ENCODE results near the gene KIRREL1. TPM values are rescaled to one million over a fixed set of nuclear protein-coding genes. Genes with fewer than 3 reads are reported as not detected.

Gene KIRREL1
- total RNA-seq, 1 donor from 2014 or later, result not detected

DNA sequence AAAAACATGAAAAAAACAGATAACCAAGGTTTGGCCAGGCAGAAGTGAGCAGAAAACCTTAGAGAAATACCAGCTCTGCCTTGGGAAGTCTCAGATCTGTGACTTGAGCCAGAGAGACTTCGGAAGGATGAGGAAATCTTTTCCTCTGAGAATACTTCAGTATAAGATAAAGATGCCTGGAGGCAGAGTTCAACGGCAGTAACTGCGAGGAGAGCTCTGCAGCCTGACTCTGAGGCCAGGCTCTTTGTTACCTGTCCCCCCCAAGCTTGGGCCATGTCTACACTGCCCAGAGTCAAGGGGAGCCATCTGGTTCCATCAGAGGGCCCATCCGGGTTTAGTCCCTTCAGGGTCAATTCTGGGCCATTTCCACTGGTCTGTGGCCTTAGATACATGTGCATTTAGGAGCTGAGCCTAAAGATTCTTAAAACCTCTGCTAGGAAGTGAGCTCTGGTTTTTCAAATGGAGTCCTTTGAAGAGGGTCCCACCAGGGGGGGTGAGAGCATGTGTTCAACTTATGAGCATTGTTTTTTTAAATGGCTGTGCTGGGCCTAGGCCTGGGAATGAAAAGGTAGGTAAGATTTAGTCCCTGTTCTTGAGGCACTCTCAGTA, 8.7 kb downstream of the KIRREL1 start:
- no peaks in the 10 kb centered on the region for H3K36me3 Mint-ChIP-seq (ENCODE audit: low read depth)
- no peaks in the 10 kb centered on the region for H3K4me1 Mint-ChIP-seq (ENCODE audit: low read depth)
- no peak overlapping the region for H3K4me3 Mint-ChIP-seq
- no peak for DNase-seq (ENCODE audit: low spot score)
- no peaks in the 10 kb centered on the region for H3K9me3 Mint-ChIP-seq
- H3K27ac Mint-ChIP-seq, result no peak overlapping the region
- intact Hi-C loops (cut with micrococcal nuclease), result no loop called here
- peaks cover 6% of the 10 kb centered on the region for H3K27me3 Mint-ChIP-seq (ENCODE audit: insufficient read depth)

DNA sequence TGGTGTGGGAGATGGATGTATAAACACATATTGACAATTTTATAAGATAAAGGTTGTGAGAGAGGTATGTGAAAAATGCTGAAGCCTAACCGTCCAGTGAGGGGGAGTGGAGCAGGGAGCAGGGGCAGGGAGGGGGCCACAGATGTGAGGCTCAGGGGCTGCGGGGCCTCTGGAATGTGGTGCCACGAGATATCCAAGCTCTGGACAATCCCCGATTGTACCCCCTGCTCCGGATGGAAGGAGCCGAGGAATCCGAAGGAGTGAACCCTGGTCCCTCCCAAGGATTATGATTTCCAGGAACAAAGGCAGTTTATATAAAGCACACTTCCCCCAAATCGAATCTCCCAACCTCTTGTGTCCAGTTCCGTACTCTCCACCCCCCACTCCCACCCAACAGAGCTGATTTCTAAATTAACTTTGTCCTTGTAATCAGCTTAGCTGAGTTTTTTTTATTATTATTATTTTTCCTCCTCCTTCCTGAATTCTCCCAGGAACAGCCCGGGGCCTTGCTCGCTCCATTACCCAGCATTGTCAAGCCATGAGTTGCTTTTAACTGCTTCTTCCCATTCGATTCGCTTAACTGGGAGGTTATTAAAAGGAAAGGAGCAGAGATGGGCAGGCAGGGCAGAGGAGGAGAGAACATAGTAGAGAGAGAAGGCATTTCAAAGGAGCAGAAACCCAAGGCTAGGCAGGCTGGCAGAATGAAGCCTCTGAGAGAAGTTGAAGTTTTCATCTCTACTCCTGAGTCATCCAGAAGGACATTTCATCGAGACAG, 9.4 kb downstream of the KIRREL1 start:
- no peaks in the 10 kb centered on the region for H3K4me1 Mint-ChIP-seq (ENCODE audit: low read depth)
- no peak overlapping the region for H3K4me3 Mint-ChIP-seq
- intact Hi-C loops (cut with micrococcal nuclease), result no loop called here
- no peaks in the 10 kb centered on the region for H3K36me3 Mint-ChIP-seq (ENCODE audit: low read depth)
- H3K27ac Mint-ChIP-seq, result no peak overlapping the region
- no peak for DNase-seq (ENCODE audit: low spot score)
- H3K9me3 Mint-ChIP-seq, result no peaks in the 10 kb centered on the region
- H3K27me3 Mint-ChIP-seq (ENCODE audit: insufficient read depth), result peaks cover 2% of the 10 kb centered on the region

DNA sequence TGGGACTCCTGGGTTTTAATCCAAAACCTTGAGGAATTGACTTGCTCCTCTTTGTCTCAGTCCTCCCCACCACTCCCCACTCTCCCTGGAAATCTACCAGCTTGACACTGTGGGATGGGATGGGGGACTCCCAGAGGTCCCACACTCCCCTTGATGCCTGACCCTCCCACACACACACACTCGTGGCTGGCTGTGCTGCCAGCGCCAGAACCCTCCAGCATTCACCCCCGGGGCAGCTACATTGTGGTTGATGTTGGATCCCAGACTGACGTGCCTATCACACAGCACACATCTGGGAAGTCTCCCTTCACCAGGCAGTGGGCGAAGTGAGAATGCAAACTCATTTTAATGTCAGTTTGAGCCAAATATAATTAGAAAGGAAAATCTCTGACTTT, 10.0 kb downstream of the KIRREL1 start:
- no peak for DNase-seq (ENCODE audit: low spot score)
- Mint-ChIP-seq H3K4me3 (no peak overlapping the region), H3K27me3 (ENCODE audit: insufficient read depth) (peaks cover 2% of the 10 kb centered on the region), H3K4me1 (ENCODE audit: low read depth) (no peaks in the 10 kb centered on the region), H3K36me3 (ENCODE audit: low read depth) (no peaks in the 10 kb centered on the region), H3K9me3 (no peaks in the 10 kb centered on the region), H3K27ac (no peak overlapping the region)
- intact Hi-C loops (cut with micrococcal nuclease), result no loop called here

DNA sequence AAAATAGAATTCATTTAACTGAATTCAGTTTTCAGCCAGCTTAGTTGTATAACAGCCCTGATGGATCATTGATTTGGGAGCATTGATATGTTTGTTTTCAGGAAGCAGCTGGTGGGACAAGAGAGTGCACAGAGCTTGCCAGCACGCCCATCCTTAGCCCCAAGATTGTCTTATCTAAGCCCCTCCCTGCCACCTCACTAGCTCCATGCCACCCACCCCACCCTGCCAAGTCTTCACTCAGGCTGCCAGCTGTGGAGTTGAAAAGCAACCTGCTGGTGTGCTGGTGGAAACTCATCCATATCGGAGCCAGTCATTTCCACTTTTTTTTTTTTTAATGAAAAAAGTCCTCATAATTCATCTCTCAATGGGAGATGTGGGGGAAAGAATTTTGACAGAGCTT, 11.8 kb downstream of the KIRREL1 start:
- no peaks in the 10 kb centered on the region for H3K36me3 Mint-ChIP-seq (ENCODE audit: low read depth)
- no peak overlapping the region for H3K4me3 Mint-ChIP-seq
- DNase-seq (ENCODE audit: low spot score), result no peak
- intact Hi-C loops (cut with micrococcal nuclease), result no loop called here
- H3K27me3 Mint-ChIP-seq (ENCODE audit: insufficient read depth), result peaks cover 2% of the 10 kb centered on the region
- H3K9me3 Mint-ChIP-seq, result no peaks in the 10 kb centered on the region
- no peaks in the 10 kb centered on the region for H3K4me1 Mint-ChIP-seq (ENCODE audit: low read depth)
- no peak overlapping the region for H3K27ac Mint-ChIP-seq

DNA sequence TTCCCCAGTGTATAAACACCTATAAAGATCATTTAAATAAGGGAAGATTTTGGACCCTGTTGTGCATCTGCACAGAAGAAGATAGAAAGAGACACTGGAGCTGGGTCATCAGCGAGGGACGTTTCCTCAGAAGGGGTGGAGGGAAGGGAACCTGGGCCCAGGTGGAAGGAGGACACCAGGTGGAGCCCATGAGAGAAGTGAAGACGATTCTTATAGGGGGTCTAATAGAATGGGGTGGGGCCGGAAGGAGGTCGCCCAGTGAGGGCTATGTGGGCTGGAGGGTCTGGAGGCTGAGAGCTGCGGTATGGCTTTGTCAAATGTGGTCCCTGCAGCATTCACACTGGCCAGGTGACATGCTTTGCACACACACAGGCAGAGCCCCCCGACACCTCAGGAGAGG, 13.7 kb downstream of the KIRREL1 start:
- H3K27ac Mint-ChIP-seq, result no peak overlapping the region
- no peaks in the 10 kb centered on the region for H3K9me3 Mint-ChIP-seq
- intact Hi-C loops (cut with micrococcal nuclease), result no loop called here
- H3K36me3 Mint-ChIP-seq (ENCODE audit: low read depth), result no peaks in the 10 kb centered on the region
- no peaks in the 10 kb centered on the region for H3K27me3 Mint-ChIP-seq (ENCODE audit: insufficient read depth)
- H3K4me3 Mint-ChIP-seq, result no peak overlapping the region
- H3K4me1 Mint-ChIP-seq (ENCODE audit: low read depth), result no peaks in the 10 kb centered on the region
- DNase-seq (ENCODE audit: low spot score), result no peak

DNA sequence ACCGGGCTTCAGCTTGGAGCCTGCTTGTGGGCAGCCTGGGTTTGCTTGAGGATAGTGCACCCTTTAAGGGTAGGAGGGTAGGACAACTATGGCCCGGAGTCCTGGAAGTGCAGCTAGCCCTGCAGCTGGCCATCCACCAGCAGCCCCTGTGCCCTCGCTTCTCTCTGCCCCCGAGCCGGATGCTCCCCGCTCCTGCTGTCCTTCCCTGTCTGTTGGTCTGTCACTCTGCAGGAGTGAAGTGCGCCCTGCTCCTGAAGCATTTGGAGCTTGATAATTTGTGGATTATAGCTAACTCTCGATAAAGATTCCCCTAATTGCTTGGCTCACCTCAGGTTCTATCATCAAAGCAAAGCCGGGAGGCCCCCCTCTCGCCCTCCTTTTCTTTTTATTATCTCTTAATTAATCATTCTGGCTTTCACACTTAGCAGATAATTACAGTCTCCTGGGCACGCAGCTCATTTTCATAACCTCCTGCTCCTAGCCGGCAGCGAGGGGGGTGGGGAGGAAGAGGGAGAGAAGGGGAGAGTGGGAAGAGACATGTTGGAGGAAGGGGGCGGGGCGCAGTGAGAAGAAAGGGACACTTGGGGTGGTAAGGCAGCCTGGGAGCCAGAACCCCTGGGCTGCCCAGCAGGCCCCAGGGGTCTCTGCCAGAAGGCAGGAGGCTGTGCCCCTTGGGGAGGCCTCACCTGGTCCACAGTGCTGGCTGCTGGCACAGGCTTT, 14.4 kb downstream of the KIRREL1 start:
- H3K4me1 Mint-ChIP-seq (ENCODE audit: low read depth), result no peaks in the 10 kb centered on the region
- no peak for DNase-seq (ENCODE audit: low spot score)
- H3K27ac Mint-ChIP-seq, result no peak overlapping the region
- H3K9me3 Mint-ChIP-seq, result no peaks in the 10 kb centered on the region
- intact Hi-C loops (cut with micrococcal nuclease), result no loop called here
- no peaks in the 10 kb centered on the region for H3K27me3 Mint-ChIP-seq (ENCODE audit: insufficient read depth)
- no peak overlapping the region for H3K4me3 Mint-ChIP-seq
- H3K36me3 Mint-ChIP-seq (ENCODE audit: low read depth), result no peaks in the 10 kb centered on the region

DNA sequence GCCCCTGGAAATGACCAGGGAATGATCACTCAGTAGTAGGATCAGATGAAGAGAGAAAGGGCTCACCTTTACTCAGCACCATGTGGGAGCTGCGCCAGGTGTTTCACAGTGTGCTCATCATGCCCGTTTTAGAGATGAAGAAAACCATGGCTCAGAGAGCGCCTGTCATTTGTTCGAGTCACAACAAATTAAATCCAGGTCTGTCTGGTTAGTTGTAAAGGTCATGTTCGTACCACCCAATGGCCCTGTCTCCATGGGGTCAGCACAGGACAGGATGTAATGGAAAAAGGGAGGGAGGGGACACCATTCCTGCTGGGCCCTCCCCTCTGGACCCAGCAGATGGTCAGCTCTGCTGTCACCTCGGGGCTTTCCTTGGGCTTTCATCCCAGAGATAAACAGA, 15.2 kb downstream of the KIRREL1 start:
- peaks cover 3% of the 10 kb centered on the region for H3K27me3 Mint-ChIP-seq (ENCODE audit: insufficient read depth)
- DNase-seq (ENCODE audit: low spot score), result no peak
- intact Hi-C loops (cut with micrococcal nuclease), result no loop called here
- no peaks in the 10 kb centered on the region for H3K36me3 Mint-ChIP-seq (ENCODE audit: low read depth)
- no peaks in the 10 kb centered on the region for H3K9me3 Mint-ChIP-seq
- no peaks in the 10 kb centered on the region for H3K4me1 Mint-ChIP-seq (ENCODE audit: low read depth)
- no peak overlapping the region for H3K4me3 Mint-ChIP-seq
- no peak overlapping the region for H3K27ac Mint-ChIP-seq

DNA sequence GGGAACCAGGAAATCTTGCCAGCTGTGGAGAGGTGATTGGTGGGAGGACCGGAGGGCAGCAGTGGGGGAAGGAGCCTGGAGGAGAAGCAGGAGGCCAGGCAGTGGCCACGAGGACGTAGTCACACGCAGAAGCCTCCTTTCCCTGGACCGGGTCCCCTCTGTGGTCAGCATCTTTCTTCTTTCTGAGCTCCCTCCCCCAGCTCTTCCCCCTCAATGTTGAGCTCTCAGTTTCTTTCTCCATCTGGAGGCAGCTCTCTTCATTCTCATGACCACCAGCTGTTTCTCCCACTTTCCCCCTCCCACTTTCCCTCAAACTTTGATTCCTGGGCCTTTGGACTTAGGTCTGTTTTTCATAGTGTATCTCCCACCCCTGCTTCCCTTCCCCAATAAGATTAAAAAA, 18.3 kb downstream of the KIRREL1 start:
- intact Hi-C loops (cut with micrococcal nuclease), result no loop called here
- no peak for DNase-seq (ENCODE audit: low spot score)

DNA sequence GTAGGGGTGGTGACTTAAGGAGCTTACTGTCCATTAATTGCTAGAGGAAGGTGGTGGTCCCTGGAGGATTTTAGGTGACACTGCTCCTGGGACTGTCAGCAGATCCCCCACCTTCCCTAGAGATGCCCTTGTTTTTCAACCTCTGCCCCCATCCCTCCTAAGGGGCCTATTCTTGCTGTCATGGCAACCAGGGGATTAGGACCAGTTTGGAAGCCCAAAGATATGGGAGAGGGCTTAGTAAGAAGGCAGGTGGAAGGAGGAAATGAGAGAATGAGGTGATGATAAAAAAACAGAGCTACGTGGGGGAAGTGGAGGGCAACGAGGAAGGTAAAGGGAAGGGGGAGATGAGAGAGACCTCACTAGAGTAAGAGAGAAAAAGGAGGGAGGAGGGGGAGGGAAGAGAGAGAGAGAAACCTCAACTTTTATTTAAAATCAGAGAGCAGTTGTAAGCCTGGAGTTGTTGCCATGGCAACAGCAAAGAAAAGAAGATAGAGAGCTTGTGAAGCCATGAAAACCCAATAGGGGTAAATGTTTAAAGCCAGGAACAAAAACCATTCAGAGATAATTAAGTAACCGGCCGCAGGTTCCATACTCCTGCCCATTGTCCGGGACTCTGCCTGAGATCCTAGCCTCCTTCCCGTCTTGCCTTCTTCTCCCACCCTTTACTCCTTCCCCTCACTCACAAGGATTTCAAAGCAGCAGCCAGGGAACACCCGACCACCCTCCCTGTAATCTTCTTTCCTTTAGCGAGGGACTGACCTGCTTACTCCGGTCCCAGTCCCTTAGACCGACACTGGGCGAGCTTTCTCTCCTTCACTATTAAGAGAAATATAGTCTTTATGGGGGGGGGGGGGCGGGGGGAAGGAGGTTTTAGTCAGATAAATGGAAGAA, 20.6 kb downstream of the KIRREL1 start:
- H3K27ac Mint-ChIP-seq, result no peak overlapping the region
- intact Hi-C loops (cut with micrococcal nuclease), result no loop called here

More for the DNA sequence above, 18.3 kb downstream of the KIRREL1 start:
- H3K27ac Mint-ChIP-seq, result no peak overlapping the region
- peaks cover 6% of the 10 kb centered on the region for H3K27me3 Mint-ChIP-seq (ENCODE audit: insufficient read depth)
- no peaks in the 10 kb centered on the region for H3K9me3 Mint-ChIP-seq
- H3K4me1 Mint-ChIP-seq (ENCODE audit: low read depth), result no peaks in the 10 kb centered on the region
- H3K36me3 Mint-ChIP-seq (ENCODE audit: low read depth), result no peaks in the 10 kb centered on the region
- H3K4me3 Mint-ChIP-seq, result no peak overlapping the region

DNA sequence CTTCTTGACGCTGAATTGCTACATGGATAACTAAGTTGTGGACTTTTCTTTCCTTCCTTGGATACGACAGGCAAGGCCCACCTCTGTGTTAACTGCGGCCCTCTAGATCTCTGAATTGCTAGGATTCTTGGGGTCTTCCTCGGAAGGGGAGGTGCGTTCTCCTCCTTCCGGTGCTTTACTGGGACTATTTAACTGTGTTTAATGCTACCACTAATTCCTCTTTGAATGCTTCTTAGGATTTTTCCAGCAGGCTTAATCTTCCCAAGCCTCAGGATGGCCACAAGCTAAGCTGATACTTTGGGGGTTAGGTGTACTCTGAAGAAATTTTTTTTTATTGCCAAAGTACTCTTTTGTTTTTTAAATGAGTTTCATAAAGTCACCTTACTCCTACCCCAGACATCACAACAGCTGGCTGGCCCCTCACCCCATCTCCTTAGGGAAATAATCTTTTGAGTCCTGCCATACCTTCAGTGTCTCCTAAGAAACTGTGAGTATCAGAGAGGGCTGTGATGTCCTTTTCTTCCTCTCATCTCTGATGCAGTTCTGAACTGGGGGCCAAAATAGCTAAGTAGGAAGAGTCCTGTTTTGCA, 21.4 kb downstream of the KIRREL1 start:
- H3K27ac Mint-ChIP-seq, result no peak overlapping the region
- DNase-seq (ENCODE audit: low spot score), result no peak
- no peaks in the 10 kb centered on the region for H3K9me3 Mint-ChIP-seq
- intact Hi-C loops (cut with micrococcal nuclease), result no loop called here
- H3K36me3 Mint-ChIP-seq (ENCODE audit: low read depth), result no peaks in the 10 kb centered on the region
- peaks cover 9% of the 10 kb centered on the region for H3K27me3 Mint-ChIP-seq (ENCODE audit: insufficient read depth)
- H3K4me3 Mint-ChIP-seq, result no peak overlapping the region
- no peaks in the 10 kb centered on the region for H3K4me1 Mint-ChIP-seq (ENCODE audit: low read depth)

More for the DNA sequence above, 20.6 kb downstream of the KIRREL1 start:
- no peak overlapping the region for H3K4me3 Mint-ChIP-seq
- peaks cover 9% of the 10 kb centered on the region for H3K27me3 Mint-ChIP-seq (ENCODE audit: insufficient read depth)
- no peaks in the 10 kb centered on the region for H3K4me1 Mint-ChIP-seq (ENCODE audit: low read depth)
- no peaks in the 10 kb centered on the region for H3K36me3 Mint-ChIP-seq (ENCODE audit: low read depth)
- no peaks in the 10 kb centered on the region for H3K9me3 Mint-ChIP-seq
- DNase-seq (ENCODE audit: low spot score), result no peak

DNA sequence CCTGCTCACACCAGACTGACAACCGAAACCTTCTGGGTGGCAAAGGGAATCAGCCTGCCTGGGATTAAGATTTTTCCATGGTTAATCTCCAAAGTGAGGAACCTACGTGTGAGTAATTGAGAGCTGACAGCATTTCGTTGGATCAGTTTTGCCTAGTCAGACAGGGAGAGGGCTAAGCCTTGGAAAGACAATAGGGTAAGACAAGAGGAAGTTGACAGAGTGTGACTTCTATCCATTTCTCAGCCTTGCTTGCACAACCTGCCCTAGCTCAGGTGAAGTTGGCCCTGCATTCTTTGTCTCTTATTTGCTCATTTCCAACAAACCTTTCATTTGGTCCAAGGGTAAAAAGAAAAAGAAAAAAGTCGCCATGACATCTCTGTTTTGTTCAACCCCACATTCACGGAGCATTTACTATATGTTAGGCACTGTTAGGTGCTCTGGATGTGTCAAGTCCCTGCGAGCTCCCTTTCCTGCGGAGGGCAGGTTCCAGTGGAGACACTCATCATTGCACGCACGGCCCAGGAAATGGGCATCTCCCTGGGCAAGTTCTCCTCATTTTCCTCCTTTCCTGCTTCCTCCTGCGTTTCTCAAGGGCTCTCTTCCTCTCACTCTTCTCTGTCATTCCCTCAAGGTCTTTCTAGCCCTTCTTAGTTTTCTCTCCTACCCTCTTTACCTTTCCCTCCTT, 23.3 kb downstream of the KIRREL1 start:
- H3K27me3 Mint-ChIP-seq (ENCODE audit: insufficient read depth), result peaks cover 9% of the 10 kb centered on the region
- H3K4me3 Mint-ChIP-seq, result no peak overlapping the region
- H3K36me3 Mint-ChIP-seq (ENCODE audit: low read depth), result no peaks in the 10 kb centered on the region
- no peak overlapping the region for H3K27ac Mint-ChIP-seq
- no peaks in the 10 kb centered on the region for H3K4me1 Mint-ChIP-seq (ENCODE audit: low read depth)
- intact Hi-C loops (cut with micrococcal nuclease), result no loop called here
- H3K9me3 Mint-ChIP-seq, result no peaks in the 10 kb centered on the region
- no peak for DNase-seq (ENCODE audit: low spot score)
